ENCODE results near the gene INPP5D.

DNA sequence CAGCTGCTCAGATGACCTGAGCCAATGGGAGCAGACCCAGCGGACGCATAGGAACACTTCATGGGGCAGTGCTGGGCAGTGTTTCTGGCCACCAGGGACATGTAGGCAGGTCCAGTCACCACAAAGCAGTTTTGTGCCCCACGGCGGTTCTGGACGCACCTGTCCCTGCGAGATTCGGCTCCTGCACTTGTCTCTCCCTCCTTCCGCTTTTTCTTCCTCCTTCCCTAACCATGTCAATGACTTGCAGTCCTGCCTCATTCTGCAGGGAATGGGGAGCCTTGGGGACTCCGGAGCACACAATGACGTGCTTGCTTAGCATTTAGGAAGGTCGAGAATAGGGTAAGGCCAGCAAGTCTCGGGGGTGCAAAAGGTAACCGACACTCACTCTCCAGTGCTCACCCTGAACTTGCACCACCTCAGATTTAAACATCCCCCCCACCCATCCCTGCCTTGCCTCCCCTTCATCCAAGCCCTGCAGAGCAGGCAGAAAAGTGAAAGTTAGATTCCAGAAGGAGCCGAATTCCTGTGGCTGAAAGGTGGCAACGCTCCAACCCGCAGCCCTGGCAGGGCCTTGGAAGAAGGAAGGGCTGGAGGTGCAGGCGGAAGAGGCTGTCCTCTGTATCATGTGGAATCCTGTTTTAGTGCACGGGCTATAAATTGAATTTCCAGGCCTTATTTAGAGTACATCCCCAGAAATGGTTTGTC is 150.9 kb downstream of the INPP5D start:
- TF ChIP-seq, protein P1, sequence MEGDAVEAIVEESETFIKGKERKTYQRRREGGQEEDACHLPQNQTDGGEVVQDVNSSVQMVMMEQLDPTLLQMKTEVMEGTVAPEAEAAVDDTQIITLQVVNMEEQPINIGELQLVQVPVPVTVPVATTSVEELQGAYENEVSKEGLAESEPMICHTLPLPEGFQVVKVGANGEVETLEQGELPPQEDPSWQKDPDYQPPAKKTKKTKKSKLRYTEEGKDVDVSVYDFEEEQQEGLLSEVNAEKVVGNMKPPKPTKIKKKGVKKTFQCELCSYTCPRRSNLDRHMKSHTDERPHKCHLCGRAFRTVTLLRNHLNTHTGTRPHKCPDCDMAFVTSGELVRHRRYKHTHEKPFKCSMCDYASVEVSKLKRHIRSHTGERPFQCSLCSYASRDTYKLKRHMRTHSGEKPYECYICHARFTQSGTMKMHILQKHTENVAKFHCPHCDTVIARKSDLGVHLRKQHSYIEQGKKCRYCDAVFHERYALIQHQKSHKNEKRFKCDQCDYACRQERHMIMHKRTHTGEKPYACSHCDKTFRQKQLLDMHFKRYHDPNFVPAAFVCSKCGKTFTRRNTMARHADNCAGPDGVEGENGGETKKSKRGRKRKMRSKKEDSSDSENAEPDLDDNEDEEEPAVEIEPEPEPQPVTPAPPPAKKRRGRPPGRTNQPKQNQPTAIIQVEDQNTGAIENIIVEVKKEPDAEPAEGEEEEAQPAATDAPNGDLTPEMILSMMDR (conservative IDR thresholded peaks at IDR 0.05) = no peak
- TF ChIP-seq EZH2 (IDR thresholded peaks at IDR 0.05; ENCODE audit: low read depth) = no peak

Measured in PC-9 (cell line).